HL-60 (cell line): ENCODE results near the gene CAMKMT.

ENCODE experiments used
- DNase-seq, 2 experiments: peaks; one replicate each; pipeline ENCODE4 v3.0.0-alpha.2; 2010 to 2020; ENCODE audit warnings: low read depth in 1 of 2, low spot score in 1 of 2
- H3K27ac ChIP-seq: fragments of 250-450 bp; sonication (Bioruptor Pico); replicated peaks from 2 replicates; pipeline ENCODE4 v1.5.1; 2020; ENCODE audit warnings: mild to moderate bottlenecking, moderate library complexity
- H3K27me3 ChIP-seq: fragments of 250-450 bp; sonication (Bioruptor Pico); 2 replicates; pipeline ENCODE4 v1.5.1; 2021; ENCODE audit warnings: mild to moderate bottlenecking, moderate library complexity; ENCODE audit not compliant: insufficient read depth, poor library complexity, severe bottlenecking
- H3K4me3 ChIP-seq: replicated peaks from 2 replicates; pipeline ENCODE4 v1.5.1; 2011; ENCODE audit warnings: mild to moderate bottlenecking, control low read depth, low read length; ENCODE audit not compliant: insufficient read depth
- GABPA ChIP-seq: IDR thresholded peaks from 2 replicates; pipeline ENCODE4 v1.6.1; 2012; ENCODE audit warnings: low read depth
- POLR2AphosphoS5 ChIP-seq: IDR thresholded peaks from 2 replicates; pipeline ENCODE4 v1.6.1; 2012; ENCODE audit warnings: low read depth
- REST ChIP-seq: IDR thresholded peaks from 2 replicates; pipeline ENCODE4 v1.6.1; 2012; ENCODE audit warnings: low read depth; ENCODE audit not compliant: insufficient replicate concordance
- SPI1 ChIP-seq: IDR thresholded peaks from 2 replicates; pipeline ENCODE4 v1.6.1; 2012; ENCODE audit warnings: low read depth, mild to moderate bottlenecking, borderline replicate concordance
- TF ChIP-seq, protein P1 (sequence below): IDR thresholded peaks from one replicate; pipeline ENCODE4 v1.5.1; 2011; ENCODE audit warnings: low read length, control low read depth, inconsistent platforms; ENCODE audit not compliant: insufficient read depth

Gene CAMKMT

DNA sequence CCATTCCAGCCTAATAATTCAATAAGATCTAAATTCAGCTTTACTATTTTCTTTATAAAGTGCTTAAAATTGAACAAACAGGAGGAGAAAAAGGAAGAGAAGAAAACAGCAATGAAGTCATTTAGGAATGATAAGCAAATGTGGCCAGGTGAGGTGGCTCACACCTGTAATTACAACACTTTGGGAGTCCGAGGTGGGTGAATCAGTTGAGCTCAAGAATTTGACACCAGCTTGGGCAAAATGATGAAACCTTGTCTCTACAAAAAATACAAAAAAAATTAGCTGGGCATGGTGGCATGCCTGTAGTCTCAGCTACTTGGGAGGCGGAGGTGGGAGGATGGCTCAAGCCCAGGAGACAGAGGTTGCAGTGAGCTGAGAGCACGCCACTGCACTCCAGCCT lies 129.0 kb downstream of the CAMKMT start:
- DNase-seq: no peak
- H3K27ac ChIP-seq: no peak overlapping the region
- no peak overlapping the region for H3K4me3 ChIP-seq
- no peaks in the 10 kb centered on the region for H3K27me3 ChIP-seq
- TF ChIP-seq REST (no peak), SPI1 (no peak), GABPA (no peak), POLR2AphosphoS5 (no peak)
- TF ChIP-seq, protein P1, sequence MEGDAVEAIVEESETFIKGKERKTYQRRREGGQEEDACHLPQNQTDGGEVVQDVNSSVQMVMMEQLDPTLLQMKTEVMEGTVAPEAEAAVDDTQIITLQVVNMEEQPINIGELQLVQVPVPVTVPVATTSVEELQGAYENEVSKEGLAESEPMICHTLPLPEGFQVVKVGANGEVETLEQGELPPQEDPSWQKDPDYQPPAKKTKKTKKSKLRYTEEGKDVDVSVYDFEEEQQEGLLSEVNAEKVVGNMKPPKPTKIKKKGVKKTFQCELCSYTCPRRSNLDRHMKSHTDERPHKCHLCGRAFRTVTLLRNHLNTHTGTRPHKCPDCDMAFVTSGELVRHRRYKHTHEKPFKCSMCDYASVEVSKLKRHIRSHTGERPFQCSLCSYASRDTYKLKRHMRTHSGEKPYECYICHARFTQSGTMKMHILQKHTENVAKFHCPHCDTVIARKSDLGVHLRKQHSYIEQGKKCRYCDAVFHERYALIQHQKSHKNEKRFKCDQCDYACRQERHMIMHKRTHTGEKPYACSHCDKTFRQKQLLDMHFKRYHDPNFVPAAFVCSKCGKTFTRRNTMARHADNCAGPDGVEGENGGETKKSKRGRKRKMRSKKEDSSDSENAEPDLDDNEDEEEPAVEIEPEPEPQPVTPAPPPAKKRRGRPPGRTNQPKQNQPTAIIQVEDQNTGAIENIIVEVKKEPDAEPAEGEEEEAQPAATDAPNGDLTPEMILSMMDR: no peak

DNA sequence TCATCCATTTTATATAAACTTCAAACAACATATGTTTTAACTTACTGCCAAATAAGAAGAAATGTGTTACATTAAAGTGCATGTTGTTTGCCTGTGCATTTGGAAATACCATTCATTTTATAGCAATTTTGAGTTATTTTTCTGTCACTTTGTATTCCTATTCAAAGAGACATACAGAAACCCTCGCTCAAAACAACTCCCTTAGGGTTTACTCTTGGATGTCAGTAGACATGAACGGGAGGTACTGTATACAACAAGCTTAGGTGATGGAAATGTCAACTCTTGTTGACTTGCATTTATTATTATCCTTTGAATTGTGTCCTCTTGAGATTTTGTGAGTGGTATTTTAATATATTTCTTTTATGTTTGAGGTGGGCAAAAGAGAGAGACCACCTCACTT lies 132.3 kb downstream of the CAMKMT start:
- no peaks in the 10 kb centered on the region for H3K27me3 ChIP-seq
- no peak for TF ChIP-seq GABPA
- TF ChIP-seq REST: no peak
- H3K27ac ChIP-seq: no peak overlapping the region
- no peak for DNase-seq
- no peak overlapping the region for H3K4me3 ChIP-seq

DNA sequence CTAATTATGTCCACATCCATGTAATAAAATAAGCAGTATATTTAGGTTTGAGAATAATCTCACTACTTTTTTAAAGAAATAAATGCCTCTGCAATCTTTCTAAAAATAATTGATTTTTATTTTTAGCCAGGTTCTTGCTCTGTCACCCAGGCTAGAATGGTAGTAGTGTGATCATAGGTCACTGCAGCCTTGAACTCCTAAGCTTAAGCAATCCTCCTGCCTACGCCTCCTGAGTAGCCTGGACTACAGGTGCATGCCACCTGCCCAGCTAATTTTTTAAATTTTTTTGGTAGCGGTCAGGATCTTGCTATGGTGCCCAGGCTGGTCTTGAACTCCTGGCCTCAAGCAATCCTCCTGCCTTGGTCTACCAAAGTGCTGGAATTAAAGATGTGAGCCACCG lies 133.3 kb downstream of the CAMKMT start:
- TF ChIP-seq, protein P1: no peak
- TF ChIP-seq REST (no peak), POLR2AphosphoS5 (no peak), GABPA (no peak), SPI1 (no peak)
- H3K4me3 ChIP-seq: no peak overlapping the region
- H3K27ac ChIP-seq: no peak overlapping the region

DNA sequence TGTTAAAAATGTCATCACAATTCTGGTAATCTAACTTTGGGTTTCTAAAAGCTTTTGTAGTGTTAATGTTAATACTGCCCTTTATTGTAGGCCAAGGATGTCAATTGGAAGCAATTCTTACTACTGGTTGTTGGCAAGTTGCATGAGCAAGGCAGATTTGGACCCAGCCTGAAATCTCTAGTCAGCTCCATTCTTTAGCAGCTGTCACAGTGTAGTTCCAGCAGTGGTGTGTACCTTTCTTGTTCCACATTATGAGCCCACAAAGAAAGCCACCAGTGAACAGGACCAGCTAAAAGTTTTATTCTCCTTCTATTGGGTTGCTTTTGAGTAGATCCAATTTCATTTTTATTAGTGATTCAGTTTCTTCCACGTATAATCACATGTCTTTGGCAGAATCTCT lies 133.8 kb downstream of the CAMKMT start:
- H3K4me3 ChIP-seq: no peak overlapping the region
- H3K27me3 ChIP-seq: no peaks in the 10 kb centered on the region
- no peak for DNase-seq
- no peak overlapping the region for H3K27ac ChIP-seq
- TF ChIP-seq REST: no peak
- no peak for TF ChIP-seq POLR2AphosphoS5
- TF ChIP-seq SPI1: no peak
- TF ChIP-seq, protein P1: no peak
- TF ChIP-seq GABPA: no peak

More for the DNA sequence above, 133.3 kb downstream of the CAMKMT start:
- H3K27me3 ChIP-seq: no peaks in the 10 kb centered on the region
- DNase-seq: no peak
